ENCODE data around the gene NFATC2IP. TPM values are rescaled to one million over a fixed set of nuclear protein-coding genes. Genes with fewer than 3 reads are reported as not detected.
A peak's percentile ranks its signal among the peaks of the same experiment; 100 is the strongest.

Gene NFATC2IP
- total and polyA plus RNA-seq, 2 of the 13 experiments (the other 11 are each of a cell fraction or from before 2014, with no cell fraction given) = 32.1 to 48.5 TPM

GRCh38 chr16:28925386-28926228, 25.1 kb upstream of the NFATC2IP start (continued):
- TF ChIP-seq SALL1 (CRISPR knock-in tag; IDR thresholded peaks at IDR 0.05) (0 out of 2 replicates have a peak, but pooled peaks have one; percentile 41), HDAC1 (CRISPR knock-in tag; IDR thresholded peaks at IDR 0.05) (peak; percentile 36), BRF2 (CRISPR knock-in tag; IDR thresholded peaks at IDR 0.05) (no peak), ZNF547 (CRISPR knock-in tag; IDR thresholded peaks at IDR 0.05) (peak; percentile 93), ZNF225 (CRISPR knock-in tag; IDR thresholded peaks at IDR 0.05) (peak; percentile 95), ZNF44 (CRISPR knock-in tag; IDR thresholded peaks at IDR 0.05) (no peak), ZNF468 (CRISPR knock-in tag; IDR thresholded peaks at IDR 0.05) (0 out of 2 replicates have a peak, but pooled peaks have one; percentile 35), THAP11 (CRISPR knock-in tag; IDR thresholded peaks at IDR 0.05) (no peak; the same call in 1 of the 2 replicates), HNF4A (CRISPR knock-in tag; IDR thresholded peaks at IDR 0.05) (peak; percentile 16; the same call in 1 of the 2 replicates), ZNF501 (CRISPR knock-in tag; IDR thresholded peaks at IDR 0.05) (peak; percentile 69; the same call in 1 of the 2 replicates), ZNF614 (CRISPR knock-in tag; IDR thresholded peaks at IDR 0.05; ENCODE audit: borderline replicate concordance) (0 out of 2 replicates have a peak, but pooled peaks have one; percentile 35), SRSF9 (IDR thresholded peaks at IDR 0.05; ENCODE audit: borderline replicate concordance, insufficient read depth, low read depth, low read length, poor library complexity, severe bottlenecking) (no peak), ESRRA (CRISPR knock-in tag; IDR thresholded peaks at IDR 0.05; ENCODE audit: low read depth) (peak; percentile 85; the same call in 1 of the 2 replicates), HDAC2 (CRISPR knock-in tag; IDR thresholded peaks at IDR 0.05) (no peak), U2AF1 (optimal IDR thresholded peaks at IDR 0.05; ENCODE audit: low read depth, low read length) (peak; percentile 29), FUBP1 (CRISPR knock-in tag; IDR thresholded peaks at IDR 0.05; ENCODE audit: borderline replicate concordance) (0 out of 2 replicates have a peak, but pooled peaks have one; percentile 38), ZNF598 (CRISPR knock-in tag; IDR thresholded peaks at IDR 0.05; ENCODE audit: borderline replicate concordance) (peak; percentile 91; the same call in 1 of the 2 replicates), MEIS1 (CRISPR knock-in tag; IDR thresholded peaks at IDR 0.05; ENCODE audit: borderline replicate concordance) (peak; percentile 81), DDIT3 (CRISPR knock-in tag; IDR thresholded peaks at IDR 0.05) (no peak), SMAD9 (CRISPR knock-in tag; IDR thresholded peaks at IDR 0.05) (no peak), BCL3 (CRISPR knock-in tag; IDR thresholded peaks at IDR 0.05) (peak; percentile 86), ZNF792 (CRISPR knock-in tag; IDR thresholded peaks at IDR 0.05) (0 out of 2 replicates have a peak, but pooled peaks have one; percentile 43), TFE3 (CRISPR knock-in tag; IDR thresholded peaks at IDR 0.05) (0 out of 2 replicates have a peak, but pooled peaks have one; percentile 17)

Measured in HepG2 (cell line).